ENCODE measurements around the gene RABAC1.
"Not testable (repeated sequence)": the region's sequence is repeated elsewhere in the genome, so short reads cannot be mapped to it uniquely, and the experiment has no call there.

Gene RABAC1

GRCh38 chr19:41919948-41920712 lies 39.0 kb downstream of the RABAC1 start:
- Mint-ChIP-seq H3K27me3 (peaks cover 27% of the 10 kb centered on the region), H3K36me3 (ENCODE audit: insufficient read depth) (no peaks in the 10 kb centered on the region), H3K27ac (ENCODE audit: low read depth) (no peak overlapping the region), H3K4me3 (no peak overlapping the region), H3K9me3 (no peaks in the 10 kb centered on the region), H3K4me1 (peaks cover 11% of the 10 kb centered on the region)
- no peak for ATAC-seq (replicated peaks; ENCODE audit: extremely low read depth, poor library complexity, severe bottlenecking)
- no peak for DNase-seq (ENCODE audit: low spot score in 2 of 2)

- Mint-ChIP-seq H3K9me3 (no peaks in the 10 kb centered on the region), H3K36me3 (ENCODE audit: insufficient read depth) (no peaks in the 10 kb centered on the region), H3K4me3 (no peak overlapping the region), H3K4me1 (peaks cover 17% of the 10 kb centered on the region), H3K27me3 (peaks cover 35% of the 10 kb centered on the region), H3K27ac (ENCODE audit: low read depth) (no peak overlapping the region)
- ATAC-seq (replicated peaks; ENCODE audit: extremely low read depth, poor library complexity, severe bottlenecking), result no peak
- no peak for DNase-seq (ENCODE audit: low spot score in 2 of 2)
Measured at GRCh38 chr19:41918653-41919244, 40.4 kb downstream of the RABAC1 start.

- Mint-ChIP-seq H3K36me3 (ENCODE audit: insufficient read depth) (no peaks in the 10 kb centered on the region), H3K9me3 (no peaks in the 10 kb centered on the region), H3K4me1 (peaks cover 12% of the 10 kb centered on the region), H3K4me3 (no peak overlapping the region), H3K27ac (ENCODE audit: low read depth) (no peak overlapping the region), H3K27me3 (peaks cover 31% of the 10 kb centered on the region)
- DNase-seq (ENCODE audit: low spot score in 2 of 2), result no peak
- no peak for ATAC-seq (replicated peaks; ENCODE audit: extremely low read depth, poor library complexity, severe bottlenecking)
Measured at GRCh38 chr19:41918095-41918494, 41.0 kb downstream of the RABAC1 start.

- H3K27me3 Mint-ChIP-seq, result peaks cover 28% of the 10 kb centered on the region
- H3K4me1 Mint-ChIP-seq, result peaks cover 10% of the 10 kb centered on the region
- ATAC-seq (replicated peaks; ENCODE audit: extremely low read depth, poor library complexity, severe bottlenecking) (no peak), DNase-seq (ENCODE audit: low spot score in 2 of 2) (no peak)
- no peak overlapping the region for H3K4me3 Mint-ChIP-seq
- H3K36me3 Mint-ChIP-seq (ENCODE audit: insufficient read depth), result no peaks in the 10 kb centered on the region
- no peak overlapping the region for H3K27ac Mint-ChIP-seq (ENCODE audit: low read depth)
- no peaks in the 10 kb centered on the region for H3K9me3 Mint-ChIP-seq
Measured at GRCh38 chr19:41917676-41918075, 41.4 kb downstream of the RABAC1 start.

GRCh38 chr19:41915776-41916414 lies 43.2 kb downstream of the RABAC1 start:
- peaks cover 18% of the 10 kb centered on the region for H3K4me1 Mint-ChIP-seq
- peaks cover 4% of the 10 kb centered on the region for H3K36me3 Mint-ChIP-seq (ENCODE audit: insufficient read depth)
- H3K9me3 Mint-ChIP-seq, result no peaks in the 10 kb centered on the region
- no peak overlapping the region for H3K4me3 Mint-ChIP-seq
- H3K27me3 Mint-ChIP-seq, result peaks cover 11% of the 10 kb centered on the region
- DNase-seq (ENCODE audit: low spot score in 2 of 2) (no peak), ATAC-seq (replicated peaks; ENCODE audit: extremely low read depth, poor library complexity, severe bottlenecking) (no peak)
- no peak overlapping the region for H3K27ac Mint-ChIP-seq (ENCODE audit: low read depth)

- H3K27me3 Mint-ChIP-seq, result peaks cover 11% of the 10 kb centered on the region
- no peak overlapping the region for H3K4me3 Mint-ChIP-seq
- H3K4me1 Mint-ChIP-seq, result peaks cover 25% of the 10 kb centered on the region
- ATAC-seq (replicated peaks; ENCODE audit: extremely low read depth, poor library complexity, severe bottlenecking), result no peak
- H3K9me3 Mint-ChIP-seq, result no peaks in the 10 kb centered on the region
- peaks cover 10% of the 10 kb centered on the region for H3K36me3 Mint-ChIP-seq (ENCODE audit: insufficient read depth)
- no peak overlapping the region for H3K27ac Mint-ChIP-seq (ENCODE audit: low read depth)
- no peak for DNase-seq (ENCODE audit: low spot score in 2 of 2)
Measured at GRCh38 chr19:41915021-41915775, 43.9 kb downstream of the RABAC1 start.

GRCh38 chr19:41914424-41914834 lies 44.7 kb downstream of the RABAC1 start:
- Mint-ChIP-seq H3K27ac (ENCODE audit: low read depth) (peak overlapping the region; percentile 54), H3K27me3 (peaks cover 11% of the 10 kb centered on the region), H3K4me1 (peaks cover 27% of the 10 kb centered on the region)
- H3K9me3 Mint-ChIP-seq; H3K4me3 Mint-ChIP-seq; ATAC-seq (replicated peaks; ENCODE audit: extremely low read depth, poor library complexity, severe bottlenecking); H3K36me3 Mint-ChIP-seq (ENCODE audit: insufficient read depth); DNase-seq (ENCODE audit: low spot score in 2 of 2): not testable (repeated sequence)

GRCh38 chr19:41913538-41914423 lies 45.3 kb downstream of the RABAC1 start:
- H3K9me3 Mint-ChIP-seq, result no peaks in the 10 kb centered on the region
- DNase-seq (ENCODE audit: low spot score in 2 of 2), result no peak
- H3K27me3 Mint-ChIP-seq, result peaks cover 11% of the 10 kb centered on the region
- H3K36me3 Mint-ChIP-seq (ENCODE audit: insufficient read depth), result peaks cover 12% of the 10 kb centered on the region
- H3K27ac Mint-ChIP-seq (ENCODE audit: low read depth), result peak overlapping the region; percentile 54
- no peak overlapping the region for H3K4me3 Mint-ChIP-seq
- peaks cover 33% of the 10 kb centered on the region for H3K4me1 Mint-ChIP-seq
- ATAC-seq (replicated peaks; ENCODE audit: extremely low read depth, poor library complexity, severe bottlenecking), result no peak

GRCh38 chr19:41912899-41913537 lies 46.1 kb downstream of the RABAC1 start:
- Mint-ChIP-seq H3K4me1 (peaks cover 35% of the 10 kb centered on the region), H3K9me3 (no peaks in the 10 kb centered on the region), H3K4me3 (no peak overlapping the region), H3K27me3 (peaks cover 11% of the 10 kb centered on the region), H3K27ac (ENCODE audit: low read depth) (peak overlapping the region; percentile 54), H3K36me3 (ENCODE audit: insufficient read depth) (peaks cover 15% of the 10 kb centered on the region)
- DNase-seq (ENCODE audit: low spot score in 2 of 2) (no peak), ATAC-seq (replicated peaks; ENCODE audit: extremely low read depth, poor library complexity, severe bottlenecking) (peak; percentile 18)

- H3K27me3 Mint-ChIP-seq, result peaks cover 11% of the 10 kb centered on the region
- H3K4me1 Mint-ChIP-seq, result peaks cover 39% of the 10 kb centered on the region
- no peaks in the 10 kb centered on the region for H3K9me3 Mint-ChIP-seq
- peaks cover 18% of the 10 kb centered on the region for H3K36me3 Mint-ChIP-seq (ENCODE audit: insufficient read depth)
- ATAC-seq (replicated peaks; ENCODE audit: extremely low read depth, poor library complexity, severe bottlenecking), result no peak
- DNase-seq (ENCODE audit: low spot score in 2 of 2), result no peak
- H3K27ac Mint-ChIP-seq (ENCODE audit: low read depth), result peak overlapping the region; percentile 54
- peak overlapping the region; percentile 11 for H3K4me3 Mint-ChIP-seq
Measured at GRCh38 chr19:41911889-41912731, 47.0 kb downstream of the RABAC1 start.

Measured in central memory CD8-positive, alpha-beta T cell (primary cell).